ENCODE data around the gene GMNN.
"Not testable (repeated sequence)": the region's sequence is repeated elsewhere in the genome, so short reads cannot be mapped to it uniquely, and the experiment has no call there.

GMNN gene

GRCh38 chr6:24774696-24775519 is at the start of gene GMNN:
Gene GMNN, plus strand, starts transcription at chr6:24774937. Its CDS starts 2,310 bp downstream, at chr6:24777247.
- DNase-seq: peak; percentile 96

GRCh38 chr6:24730653-24731052 is 44.1 kb upstream of the GMNN start:
- not testable (repeated sequence) for DNase-seq

GRCh38 chr6:24731456-24732134 is 43.1 kb upstream of the GMNN start:
- not testable (repeated sequence) for DNase-seq

- no peak for DNase-seq
Observed at GRCh38 chr6:24734166-24734565, 40.6 kb upstream of the GMNN start.

- not testable (repeated sequence) for DNase-seq
Observed at GRCh38 chr6:24734710-24735109, 40.0 kb upstream of the GMNN start.

- no peak for DNase-seq
Observed at GRCh38 chr6:24738741-24739140, 36.0 kb upstream of the GMNN start.

GRCh38 chr6:24740861-24741260 is 33.9 kb upstream of the GMNN start:
- DNase-seq: peak; percentile 31

GRCh38 chr6:24742216-24742738 is 32.5 kb upstream of the GMNN start:
- no peak for DNase-seq

GRCh38 chr6:24743265-24743943 is 31.3 kb upstream of the GMNN start:
- DNase-seq: peak; percentile 97

GRCh38 chr6:24743944-24744335 is 30.8 kb upstream of the GMNN start:
- no peak for DNase-seq

GRCh38 chr6:24744911-24745310 is 29.8 kb upstream of the GMNN start:
- no peak for DNase-seq

GRCh38 chr6:24749297-24749696 is 25.4 kb upstream of the GMNN start:
- no peak for DNase-seq

- DNase-seq: not testable (repeated sequence)
Observed at GRCh38 chr6:24750878-24751277, 23.9 kb upstream of the GMNN start.

- DNase-seq: no peak
Observed at GRCh38 chr6:24752503-24752902, 22.2 kb upstream of the GMNN start.

GRCh38 chr6:24752917-24753492 is 21.7 kb upstream of the GMNN start:
- peak; percentile 33 for DNase-seq

- no peak for DNase-seq
Observed at GRCh38 chr6:24753545-24753944, 21.2 kb upstream of the GMNN start.

- DNase-seq: not testable (repeated sequence)
Observed at GRCh38 chr6:24754378-24754777, 20.4 kb upstream of the GMNN start.

GRCh38 chr6:24755279-24755678 is 19.5 kb upstream of the GMNN start:
- no peak for DNase-seq

GRCh38 chr6:24757611-24758010 is 17.1 kb upstream of the GMNN start:
- no peak for DNase-seq

- DNase-seq: no peak
Observed at GRCh38 chr6:24759718-24760117, 15.0 kb upstream of the GMNN start.

- no peak for DNase-seq
Observed at GRCh38 chr6:24760210-24760609, 14.5 kb upstream of the GMNN start.

GRCh38 chr6:24761193-24761835 is 13.4 kb upstream of the GMNN start:
- DNase-seq: no peak

- no peak for DNase-seq
Observed at GRCh38 chr6:24761851-24762250, 12.9 kb upstream of the GMNN start.

Measured in EL (cell line).